Renal cortical epithelial cell (primary cell): ENCODE data around the gene MORC3. TPM values are rescaled to one million over a fixed set of nuclear protein-coding genes. Genes with fewer than 3 reads are reported as not detected.
A peak's percentile ranks its signal among the peaks of the same experiment; 100 is the strongest.
"Not testable (repeated sequence)": the region's sequence is repeated elsewhere in the genome, so short reads cannot be mapped to it uniquely, and the experiment has no call there.

ENCODE experiments used
- DNase-seq: peaks from one replicate; pipeline ENCODE4 v3.0.0-alpha.2; 2011; ENCODE audit warnings: low read depth
- total RNA-seq: library from RNA; depleted of rRNA; stranded (reverse); fragments of >200 nt; gene quantifications from 2 replicates; pipeline ENCODE4 v1.2.3, GENCODE V29; 2014

MORC3 gene, protein sequence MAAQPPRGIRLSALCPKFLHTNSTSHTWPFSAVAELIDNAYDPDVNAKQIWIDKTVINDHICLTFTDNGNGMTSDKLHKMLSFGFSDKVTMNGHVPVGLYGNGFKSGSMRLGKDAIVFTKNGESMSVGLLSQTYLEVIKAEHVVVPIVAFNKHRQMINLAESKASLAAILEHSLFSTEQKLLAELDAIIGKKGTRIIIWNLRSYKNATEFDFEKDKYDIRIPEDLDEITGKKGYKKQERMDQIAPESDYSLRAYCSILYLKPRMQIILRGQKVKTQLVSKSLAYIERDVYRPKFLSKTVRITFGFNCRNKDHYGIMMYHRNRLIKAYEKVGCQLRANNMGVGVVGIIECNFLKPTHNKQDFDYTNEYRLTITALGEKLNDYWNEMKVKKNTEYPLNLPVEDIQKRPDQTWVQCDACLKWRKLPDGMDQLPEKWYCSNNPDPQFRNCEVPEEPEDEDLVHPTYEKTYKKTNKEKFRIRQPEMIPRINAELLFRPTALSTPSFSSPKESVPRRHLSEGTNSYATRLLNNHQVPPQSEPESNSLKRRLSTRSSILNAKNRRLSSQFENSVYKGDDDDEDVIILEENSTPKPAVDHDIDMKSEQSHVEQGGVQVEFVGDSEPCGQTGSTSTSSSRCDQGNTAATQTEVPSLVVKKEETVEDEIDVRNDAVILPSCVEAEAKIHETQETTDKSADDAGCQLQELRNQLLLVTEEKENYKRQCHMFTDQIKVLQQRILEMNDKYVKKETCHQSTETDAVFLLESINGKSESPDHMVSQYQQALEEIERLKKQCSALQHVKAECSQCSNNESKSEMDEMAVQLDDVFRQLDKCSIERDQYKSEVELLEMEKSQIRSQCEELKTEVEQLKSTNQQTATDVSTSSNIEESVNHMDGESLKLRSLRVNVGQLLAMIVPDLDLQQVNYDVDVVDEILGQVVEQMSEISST
- total RNA-seq, result 43.4 and 46.7 TPM in 2 replicates

DNA sequence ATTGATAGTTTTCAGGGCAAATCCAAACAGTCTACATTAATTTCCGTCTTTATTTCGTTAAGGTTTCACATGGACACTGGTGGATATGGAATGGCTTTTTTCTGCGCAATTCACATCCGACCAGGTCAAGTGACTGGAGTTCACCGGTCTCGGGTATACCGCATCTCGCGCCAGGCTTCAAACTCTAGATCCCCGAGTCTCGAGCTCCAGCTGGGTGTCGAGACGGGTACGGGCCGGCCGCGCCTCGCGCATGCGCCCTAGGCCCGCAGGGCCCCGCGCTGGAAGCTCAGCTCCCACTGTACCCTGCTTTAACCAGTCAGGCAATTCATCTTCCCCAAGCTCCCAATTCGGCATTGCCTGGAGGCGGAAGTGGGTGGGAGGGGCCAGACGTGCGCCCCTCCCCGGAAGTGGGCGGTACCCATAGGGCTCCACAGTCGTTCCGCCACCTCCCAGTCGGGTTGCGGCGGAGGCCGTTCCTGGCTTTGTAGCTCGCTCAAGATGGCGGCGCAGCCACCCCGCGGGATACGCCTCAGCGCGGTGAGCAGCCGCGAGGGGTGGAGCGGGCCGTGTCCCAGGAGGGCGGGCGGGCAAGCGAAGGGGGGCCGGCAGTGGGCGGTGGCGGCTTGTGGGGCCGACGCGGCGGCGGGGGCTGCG lies at the start of gene MORC3:
MORC3 (plus strand) TSS at position 431 of the 654 bp plus-strand sequence; CDS start at position 499, 68 bp downstream.
- peak; percentile 97 for DNase-seq

DNA sequence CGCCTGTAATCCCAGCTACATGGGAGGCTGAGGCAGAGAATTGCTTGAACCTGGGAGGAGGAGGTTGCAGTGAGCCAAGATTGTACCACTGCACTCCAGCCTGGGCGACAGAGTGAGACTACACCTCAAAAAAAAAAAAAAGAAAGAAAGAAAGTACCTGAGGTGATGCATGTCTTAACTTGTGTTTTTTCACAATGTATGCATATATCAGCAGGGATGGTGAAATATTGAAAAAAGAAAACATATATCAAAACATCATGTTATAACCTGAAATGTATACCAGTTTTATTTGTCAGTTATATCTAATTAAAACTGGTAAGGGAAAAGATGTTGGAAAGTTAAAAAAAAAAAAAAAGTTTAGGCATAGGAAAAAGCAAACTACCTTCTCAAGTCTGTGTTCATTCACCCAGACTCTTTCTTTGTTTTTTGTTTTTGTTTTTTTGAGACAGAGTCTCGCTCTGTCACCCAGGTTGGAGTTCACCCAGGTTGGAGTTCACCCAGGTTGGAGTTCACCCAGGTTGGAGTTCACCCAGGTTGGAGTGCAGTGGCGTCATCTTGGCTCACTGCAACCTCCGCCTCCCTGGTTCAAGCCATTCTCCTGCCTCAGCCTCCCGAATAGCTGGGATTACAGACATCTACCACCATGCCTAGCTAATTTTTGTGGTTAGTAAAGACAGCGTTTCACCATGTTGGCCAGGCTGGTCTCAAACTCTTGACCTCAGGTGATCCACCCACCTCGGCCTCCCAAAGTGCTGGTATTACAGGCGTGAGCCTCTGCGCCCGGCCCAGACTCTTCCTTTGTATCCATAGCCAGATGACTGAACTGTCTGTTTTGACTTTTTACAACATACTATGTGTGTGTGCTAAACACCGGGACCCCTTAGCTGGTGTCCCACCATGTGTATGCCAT lies 49.0 kb upstream of the MORC3 start:
- DNase-seq, result not testable (repeated sequence)

DNA sequence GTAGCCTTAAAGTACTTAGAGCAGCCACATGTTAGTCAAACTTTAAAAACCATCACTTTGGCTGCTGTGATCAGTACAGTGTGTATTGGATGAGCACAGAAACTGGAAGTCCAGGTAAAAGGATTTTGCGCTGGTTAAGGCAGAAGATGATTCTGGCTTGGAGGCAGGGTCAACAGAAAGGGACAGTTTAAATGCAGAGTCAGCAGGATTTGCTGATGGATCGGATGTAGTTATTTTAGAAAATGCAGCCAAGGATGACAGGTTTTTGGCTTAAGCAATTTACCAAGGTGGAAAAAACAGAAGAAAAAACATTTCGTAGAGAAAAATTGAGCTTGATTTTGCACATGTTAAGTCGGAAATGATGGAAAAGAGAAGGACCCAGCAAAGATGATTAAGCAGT lies 45.9 kb upstream of the MORC3 start:
- no peak for DNase-seq

DNA sequence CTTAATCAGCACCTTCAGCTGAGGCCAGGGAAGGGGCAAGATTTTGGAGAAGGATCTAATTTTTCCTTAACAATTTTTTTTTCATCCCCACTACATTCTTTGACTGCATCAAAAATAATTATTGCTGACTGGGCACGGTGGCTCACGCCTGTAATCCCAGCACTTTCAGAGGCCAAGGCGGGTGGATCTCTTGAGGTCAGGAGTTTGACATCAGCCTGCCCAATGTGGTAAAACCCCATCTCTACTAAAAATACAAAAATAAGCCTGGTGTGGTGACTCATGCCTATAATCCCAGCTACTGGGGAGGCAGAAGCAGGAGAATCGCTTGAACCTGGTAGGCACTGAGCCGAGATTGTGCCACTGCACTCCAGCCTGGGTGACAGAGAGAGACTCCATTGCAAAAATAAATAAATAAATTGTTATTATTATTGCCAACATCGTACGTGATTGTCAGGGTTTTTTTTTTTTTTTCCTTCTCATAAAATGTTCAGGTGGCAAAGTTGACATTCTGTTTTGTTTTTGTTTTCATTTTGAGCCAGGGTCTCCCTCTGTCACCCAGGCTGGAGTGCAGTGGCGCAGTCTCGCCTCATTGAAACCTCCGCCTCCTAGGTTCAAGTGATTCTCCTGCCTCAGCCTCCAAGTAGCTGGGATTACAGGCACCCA lies 37.3 kb upstream of the MORC3 start:
- no peak for DNase-seq

DNA sequence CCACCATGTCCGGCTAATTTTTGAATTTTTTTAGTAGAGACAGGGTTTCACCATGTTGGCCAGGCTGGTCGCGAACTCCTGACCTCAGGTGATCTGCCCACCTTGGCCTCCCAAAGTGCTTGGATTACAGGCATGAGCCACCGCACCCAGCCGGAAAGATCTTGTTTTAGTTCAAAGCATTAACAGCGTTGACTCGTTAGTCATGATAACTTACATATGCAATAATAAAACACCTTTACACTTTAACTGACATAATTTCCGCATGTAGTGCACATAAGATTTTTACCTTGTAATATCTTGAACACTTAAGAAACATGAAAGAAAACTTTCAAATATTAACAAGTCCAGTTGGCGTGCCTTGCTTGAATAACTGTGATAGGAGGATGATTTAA lies 36.8 kb upstream of the MORC3 start:
- not testable (repeated sequence) for DNase-seq

DNA sequence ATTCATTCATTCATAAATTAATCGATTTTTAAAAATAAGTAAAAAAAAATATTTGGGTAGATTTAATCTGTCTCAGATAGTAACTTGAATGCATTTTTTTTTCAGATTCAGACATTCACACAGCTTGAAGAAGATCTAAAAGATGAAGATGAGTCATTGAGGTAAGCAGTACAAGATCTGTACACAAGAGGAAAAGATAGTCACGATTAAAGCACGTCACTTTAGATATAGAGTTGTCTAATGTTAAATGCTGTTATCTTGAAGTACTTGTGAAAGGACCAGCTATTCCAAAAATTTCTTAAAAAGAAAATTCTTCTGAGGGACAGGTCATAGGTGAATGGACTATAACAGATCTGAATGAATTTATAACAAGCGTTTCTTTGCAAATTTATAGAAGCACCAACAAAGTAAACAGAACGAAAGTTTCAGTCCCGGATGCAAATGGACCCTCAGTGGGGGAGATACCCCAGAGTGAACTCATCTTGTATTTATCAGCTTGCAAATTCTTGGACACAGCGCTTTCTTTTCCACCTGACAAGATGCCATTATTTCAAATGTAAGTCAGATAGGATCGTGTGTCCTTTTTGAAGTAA lies 31.2 kb upstream of the MORC3 start:
- no peak for DNase-seq

DNA sequence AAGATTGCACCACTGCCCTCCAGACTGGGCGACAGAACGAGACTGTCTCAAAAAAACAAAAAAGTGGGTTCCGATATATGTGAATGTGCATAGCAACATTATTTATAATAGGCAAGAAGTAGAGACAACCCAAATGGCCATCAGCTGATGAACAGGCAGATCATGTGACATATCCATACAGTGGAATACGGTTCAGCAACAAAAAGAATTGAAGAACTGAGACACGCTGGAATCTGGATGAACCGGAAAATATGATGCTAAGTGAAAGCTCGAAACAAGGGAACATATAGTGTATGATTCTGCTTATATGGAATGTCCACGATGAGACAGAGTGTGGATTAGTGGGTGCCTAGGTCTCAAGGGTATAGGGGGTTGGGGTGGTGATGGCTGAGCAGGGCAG lies 28.5 kb upstream of the MORC3 start:
- no peak for DNase-seq

DNA sequence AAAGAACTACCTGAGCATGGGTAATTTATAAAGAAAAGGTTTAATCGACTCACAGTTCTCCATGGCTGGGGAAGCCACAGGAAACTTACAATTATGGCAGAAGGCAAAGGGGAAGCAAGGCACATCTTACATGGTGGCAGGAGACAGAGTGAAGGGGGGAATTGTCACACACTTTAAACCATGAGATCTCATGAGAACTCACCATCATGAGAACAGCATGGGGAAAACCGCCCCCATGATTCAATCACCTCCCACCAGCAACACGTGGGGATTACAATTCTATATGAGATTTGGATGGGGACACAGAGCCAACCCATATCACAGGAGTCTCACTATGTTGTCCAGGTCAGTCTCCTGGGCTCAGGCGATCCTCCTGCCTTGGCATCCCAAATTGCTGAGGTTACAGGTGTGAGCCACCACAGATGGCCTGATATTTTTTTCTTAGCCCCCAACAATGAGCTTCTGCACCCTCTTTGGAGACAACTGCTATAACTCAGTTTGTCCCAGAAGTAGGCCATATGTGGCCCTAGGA lies 22.5 kb upstream of the MORC3 start:
- DNase-seq, result no peak

DNA sequence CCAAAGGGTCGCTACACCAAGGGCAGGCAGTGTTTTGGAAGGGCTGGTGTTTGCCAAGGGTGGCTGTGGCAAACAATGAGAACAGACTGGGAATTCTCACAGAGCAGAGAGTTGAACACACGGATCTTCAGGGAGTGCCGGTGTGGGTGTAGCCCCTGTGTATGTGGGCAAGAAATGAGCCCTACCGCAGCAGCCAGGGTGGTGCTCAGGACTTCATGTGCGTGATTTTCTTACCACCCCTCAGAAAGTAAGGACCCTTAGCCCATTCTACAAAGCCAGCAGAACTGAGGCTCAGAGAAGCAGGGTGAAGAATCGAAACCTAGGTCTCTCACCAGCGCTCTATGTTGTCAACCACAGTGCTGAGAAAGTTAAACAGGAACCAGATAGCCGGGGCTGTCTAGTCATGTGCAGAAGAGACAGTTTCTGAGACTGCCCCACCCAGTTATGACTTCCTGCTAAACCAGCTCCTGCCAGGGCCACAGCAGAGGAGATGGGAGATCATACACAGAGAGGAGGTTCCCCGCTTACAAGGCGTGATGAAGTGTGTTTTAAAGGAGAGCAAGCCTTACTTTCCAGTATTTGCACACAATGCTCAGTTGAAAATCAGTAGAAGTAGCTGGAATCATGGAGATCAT lies 21.9 kb upstream of the MORC3 start:
- DNase-seq, result peak; percentile 12

DNA sequence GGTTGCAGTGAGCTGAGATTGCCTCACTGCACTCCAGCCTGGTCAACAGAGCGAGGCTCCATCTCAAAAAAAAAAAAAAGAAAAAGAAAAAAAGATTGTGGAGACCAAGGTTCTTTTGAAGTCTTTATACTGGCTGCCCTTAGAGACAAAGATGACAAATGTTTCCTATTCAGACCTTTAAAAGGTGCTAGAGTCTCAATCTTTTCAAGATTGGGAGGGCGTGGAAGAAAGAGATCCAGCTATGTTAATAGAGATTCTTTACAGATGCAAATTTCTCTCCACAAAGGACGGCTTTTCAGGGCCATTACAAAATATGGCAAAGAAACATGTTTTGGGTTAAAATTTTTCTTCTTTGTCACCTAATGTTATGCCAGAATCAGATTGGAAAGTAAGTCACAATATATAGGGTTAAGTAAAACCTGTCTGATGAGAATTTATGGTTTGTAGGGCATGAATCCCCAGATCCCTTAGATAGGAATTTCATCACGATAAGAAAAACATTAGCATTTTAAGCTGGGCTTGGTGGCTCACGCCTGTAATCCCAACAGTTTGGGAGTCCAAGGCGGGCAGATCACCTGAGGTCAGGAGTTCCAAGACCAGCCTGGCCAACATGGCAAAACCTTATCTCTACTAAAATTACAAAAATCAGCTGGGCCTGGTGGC lies 13.0 kb upstream of the MORC3 start:
- DNase-seq, result no peak

DNA sequence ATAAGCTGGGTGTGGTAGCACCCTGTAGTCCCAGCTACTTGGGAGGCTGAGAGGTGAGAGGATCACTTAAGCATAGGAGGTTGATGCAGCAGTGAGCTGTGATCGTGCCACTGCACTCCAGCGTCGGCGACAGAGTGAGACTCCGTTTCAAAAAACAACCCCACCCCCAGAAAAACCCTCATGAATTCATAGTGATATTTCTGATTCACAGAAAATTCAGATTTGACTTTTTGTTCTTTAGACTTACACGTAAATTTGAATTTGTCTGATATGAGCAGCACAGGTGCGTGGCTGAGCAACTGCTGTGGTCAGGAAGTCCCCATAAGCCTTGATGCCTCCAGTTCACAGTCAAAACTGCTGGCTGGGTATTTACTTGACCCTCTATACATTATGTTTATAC lies 10.0 kb upstream of the MORC3 start:
- DNase-seq, result no peak

DNA sequence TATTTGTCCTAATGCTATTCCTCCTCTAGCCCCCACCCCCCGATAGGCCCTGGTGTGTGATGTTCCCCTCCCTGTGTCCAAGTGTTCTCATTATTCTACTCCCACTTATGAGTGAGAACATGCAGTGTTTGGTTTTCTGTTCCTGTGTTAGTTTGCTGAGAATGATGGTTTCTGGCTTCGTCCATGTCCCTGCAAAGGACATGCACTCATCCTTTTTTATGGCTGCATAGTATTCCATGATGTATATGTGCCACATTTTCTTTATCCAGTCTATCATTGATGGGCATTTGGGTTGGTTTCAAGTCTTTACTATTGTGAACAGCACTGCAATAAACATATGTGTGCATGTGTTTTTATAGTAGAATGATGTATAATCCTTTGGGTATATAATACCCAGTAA lies 6.6 kb upstream of the MORC3 start:
- DNase-seq, result not testable (repeated sequence)

DNA sequence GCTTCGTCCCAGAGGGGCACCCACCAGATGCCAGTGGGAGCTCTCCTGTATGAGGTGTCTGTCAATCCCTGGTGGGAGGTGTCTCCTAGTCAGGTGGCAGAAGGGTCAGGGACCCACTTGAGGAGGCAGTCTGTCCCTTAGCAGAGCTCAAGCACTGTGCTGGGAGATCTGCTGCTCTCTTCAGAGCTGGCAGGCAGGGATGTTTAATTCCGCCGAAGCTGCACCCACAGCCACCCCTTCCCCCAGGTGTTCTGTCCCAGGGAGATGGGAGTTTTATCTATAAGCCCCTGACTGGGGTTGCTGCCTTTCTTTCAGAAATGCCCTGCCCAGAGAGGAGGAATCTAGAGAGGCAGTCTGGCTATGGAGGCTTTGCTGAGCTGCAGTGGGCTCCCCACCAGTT lies 4.0 kb upstream of the MORC3 start:
- not testable (repeated sequence) for DNase-seq

DNA sequence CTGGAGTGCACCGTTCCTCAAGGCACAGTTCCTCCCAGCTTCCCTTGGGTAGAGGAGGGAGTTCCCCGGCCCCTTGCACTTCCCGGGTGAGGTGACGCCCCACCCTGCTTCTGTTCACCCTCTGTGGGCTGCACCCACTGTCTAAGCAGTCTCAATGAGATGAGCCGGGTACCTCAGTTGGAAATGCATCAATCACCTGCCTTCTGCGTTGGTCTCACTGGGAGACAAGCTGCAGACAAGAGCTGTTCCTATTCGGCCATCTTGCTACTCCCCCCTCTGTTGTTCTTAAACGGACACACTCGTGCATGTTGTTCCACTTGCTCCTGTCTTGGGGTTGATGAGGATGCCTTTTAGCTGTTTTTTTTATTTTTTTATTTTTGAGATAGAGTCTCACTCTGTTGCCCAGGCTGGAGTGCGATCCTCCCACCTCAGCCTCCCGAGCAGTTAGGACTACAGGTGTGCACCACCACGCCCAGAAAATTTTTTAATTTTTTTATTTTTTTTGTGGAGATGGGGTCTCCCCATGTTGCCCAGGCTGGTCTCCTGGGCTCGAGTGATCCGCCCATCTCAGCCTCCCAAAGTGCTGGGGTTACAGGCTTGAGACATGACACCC lies 3.0 kb upstream of the MORC3 start:
- no peak for DNase-seq

DNA sequence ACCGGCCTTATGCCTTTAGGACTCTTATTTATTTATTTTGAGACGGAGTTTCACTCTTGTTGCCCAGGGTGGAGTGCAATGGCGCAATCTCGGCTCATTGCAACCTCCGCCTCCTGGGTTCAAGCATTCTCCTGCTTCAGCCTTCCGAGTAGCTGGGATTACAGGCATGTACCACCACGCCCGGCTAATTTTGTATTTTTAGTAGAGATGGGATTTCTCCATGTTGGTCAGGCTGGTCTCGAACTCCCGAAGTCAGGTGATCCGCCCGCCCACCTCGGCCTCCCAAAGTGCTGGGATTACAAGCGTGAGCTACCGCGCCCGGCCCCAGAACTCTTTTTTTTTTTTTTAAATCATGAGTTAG lies 611 bp upstream of the MORC3 start:
- not testable (repeated sequence) for DNase-seq

DNA sequence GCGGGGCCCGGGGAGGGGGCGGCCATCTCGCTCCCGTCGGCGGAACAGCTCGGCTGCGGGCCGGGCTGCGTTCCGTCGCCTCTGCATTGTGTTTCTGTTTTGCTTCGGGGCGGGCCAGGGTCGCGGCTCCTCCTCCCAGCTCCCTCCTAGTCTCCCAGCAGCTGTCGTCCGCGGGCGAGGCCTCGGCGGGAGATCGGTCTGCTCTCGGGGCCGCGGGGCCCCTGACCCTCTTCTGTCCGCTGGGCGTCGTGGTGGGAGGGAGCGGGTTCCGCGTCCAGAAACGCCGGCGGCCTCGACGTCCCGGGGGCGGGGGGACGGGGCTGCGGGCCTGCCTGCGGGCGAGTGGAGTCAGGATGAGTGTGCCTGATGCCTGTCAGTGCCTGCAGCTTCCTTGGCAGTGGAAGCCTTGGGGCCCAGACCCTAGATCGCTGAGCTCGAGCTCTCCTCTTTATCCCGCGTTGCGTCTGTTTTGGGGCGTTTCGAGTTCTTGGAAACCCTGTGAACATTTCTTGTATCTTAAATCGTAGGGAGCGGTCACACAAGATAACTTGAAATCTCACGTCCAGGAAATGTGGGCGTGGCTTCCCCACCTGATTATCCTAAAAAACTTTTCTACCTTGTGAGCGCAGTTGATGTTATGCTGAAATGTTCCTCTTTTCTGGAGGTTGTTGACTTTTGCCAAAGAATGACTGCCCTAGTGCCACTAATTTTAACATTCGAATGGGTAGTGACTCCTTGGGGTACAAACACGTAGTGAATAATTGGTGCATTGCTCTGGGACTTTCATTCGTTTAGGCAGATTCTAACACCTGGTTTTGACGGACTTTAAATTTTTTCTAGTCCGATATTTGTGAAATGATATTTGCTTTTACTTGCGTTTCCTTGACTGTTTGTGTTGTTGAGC lies 676 bp downstream of the MORC3 start:
- DNase-seq, result peak; percentile 32

DNA sequence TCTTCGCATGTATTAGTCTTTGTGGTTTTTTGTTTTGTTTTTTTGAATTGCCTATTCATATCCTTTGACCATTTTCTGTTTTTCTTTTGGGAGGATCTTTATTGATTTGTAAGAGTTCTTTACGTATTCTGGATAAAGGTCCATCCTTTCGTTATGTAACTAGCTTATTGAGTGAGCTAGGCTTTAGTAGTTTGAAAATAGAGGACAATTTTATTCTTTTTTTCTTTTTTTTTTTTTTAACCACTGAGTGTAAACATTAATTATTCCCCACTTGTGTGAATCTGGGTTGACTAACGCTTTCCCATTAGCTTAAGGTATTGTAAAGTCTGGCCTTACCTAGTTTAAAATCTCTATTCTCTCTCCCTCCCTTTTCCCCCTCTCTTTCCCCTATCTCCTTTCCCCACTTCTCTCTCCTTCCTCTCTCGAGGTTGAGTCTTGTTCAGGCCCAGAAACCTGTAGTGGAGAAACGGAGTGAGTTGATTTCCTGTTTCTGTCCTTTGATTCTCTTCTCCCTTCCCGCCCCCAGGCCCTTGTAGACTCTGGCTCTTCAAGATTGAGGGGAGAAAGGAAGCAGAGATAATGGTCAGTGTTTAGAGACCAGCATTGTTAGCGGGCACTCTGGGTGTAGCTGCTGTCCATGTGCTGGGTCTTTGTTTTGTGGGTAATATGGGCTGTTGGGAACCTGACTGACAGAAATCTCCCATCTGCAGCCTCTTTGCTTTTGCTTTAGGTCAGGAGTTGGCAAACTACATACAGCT lies 1.5 kb downstream of the MORC3 start:
- no peak for DNase-seq
